Osteoblast (primary cell): ENCODE measurements around the gene DPY30. TPM values are rescaled to one million over a fixed set of nuclear protein-coding genes. Genes with fewer than 3 reads are reported as not detected.
"Not testable (repeated sequence)": the region's sequence is repeated elsewhere in the genome, so short reads cannot be mapped to it uniquely, and the experiment has no call there.

Experiments
- DNase-seq: peaks from one replicate; pipeline ENCODE4 v3.0.0; 2011; ENCODE audit warnings: low spot score, mixed read lengths; ENCODE audit not compliant: insufficient read length; ENCODE audit errors: missing footprints
- H2AFZ ChIP-seq: 2 replicates; pipeline ENCODE4 v1.6.0; 2011; ENCODE audit warnings: mild to moderate bottlenecking, low read length
- H3K27ac ChIP-seq: 2 replicates; pipeline ENCODE4 v1.5.1; 2011; ENCODE audit warnings: mild to moderate bottlenecking, low read depth, low read length, moderate library complexity
- H3K27me3 ChIP-seq: 2 replicates; pipeline ENCODE4 v1.6.0; 2012; ENCODE audit warnings: mild to moderate bottlenecking, control low read depth, inconsistent platforms, low read length, moderate library complexity; ENCODE audit not compliant: insufficient read depth
- H3K36me3 ChIP-seq: 2 replicates; pipeline ENCODE4 v1.5.1; 2011; ENCODE audit warnings: mild to moderate bottlenecking, low read length, control low read depth, moderate library complexity; ENCODE audit not compliant: insufficient read depth
- H3K4me1 ChIP-seq: 2 replicates; pipeline ENCODE4 v1.5.1; 2011; ENCODE audit warnings: mild to moderate bottlenecking, low read length, control low read depth, moderate library complexity; ENCODE audit not compliant: insufficient read depth
- H3K4me2 ChIP-seq: 2 replicates; pipeline ENCODE4 v1.6.0; 2011; ENCODE audit warnings: mild to moderate bottlenecking, low read length; ENCODE audit not compliant: insufficient read depth
- H3K4me3 ChIP-seq: fragments of 200-600 bp; sonication (generic); 3 replicates; pipeline ENCODE4 v1.5.1; 2012; ENCODE audit warnings: mild to moderate bottlenecking, low read length, inconsistent platforms; ENCODE audit not compliant: insufficient read depth
- H3K79me2 ChIP-seq: 2 replicates; pipeline ENCODE4 v1.6.0; 2012; ENCODE audit warnings: mild to moderate bottlenecking, low read length, control low read depth, inconsistent platforms; ENCODE audit not compliant: insufficient read depth
- H3K9me3 ChIP-seq: 2 replicates; pipeline ENCODE4 v1.5.1; 2011; ENCODE audit warnings: low read depth, low read length, control low read depth
- H4K20me1 ChIP-seq: 2 replicates; pipeline ENCODE4 v1.6.0; 2012; ENCODE audit warnings: mild to moderate bottlenecking, low read length, control low read depth; ENCODE audit not compliant: insufficient read depth
- CTCF ChIP-seq: IDR thresholded peaks from 2 replicates; pipeline ENCODE4 v1.5.1; 2011; ENCODE audit warnings: mild to moderate bottlenecking, low read depth, low read length, moderate library complexity; ENCODE audit errors: extremely low read depth
- total RNA-seq: library from RNA; depleted of rRNA; stranded (reverse); fragments of >200 nt; gene quantifications from 2 replicates; pipeline ENCODE4 v1.2.3, GENCODE V29; 2012

Gene DPY30
- total RNA-seq, 1 donor: 30.4 TPM

GRCh38 chr2:32061430-32061829, 21.8 kb upstream of the DPY30 start:
- Histone ChIP-seq H4K20me1 (no peaks in the 10 kb centered on the region), H3K4me1 (peaks cover 11% of the 10 kb centered on the region), H3K79me2 (peaks cover 12% of the 10 kb centered on the region), H3K4me2 (no peak overlapping the region), H3K27ac (no peak overlapping the region), H3K36me3 (no peaks in the 10 kb centered on the region), H3K4me3 (no peak overlapping the region), H2AFZ (no peak overlapping the region), H3K27me3 (no peaks in the 10 kb centered on the region), H3K9me3 (no peaks in the 10 kb centered on the region)
- no peak for TF ChIP-seq CTCF
- DNase-seq: no peak

GRCh38 chr2:32060266-32060665, 20.7 kb upstream of the DPY30 start:
- peaks cover 11% of the 10 kb centered on the region for H3K4me1 ChIP-seq
- H3K4me3 ChIP-seq: no peak overlapping the region
- no peak overlapping the region for H3K4me2 ChIP-seq
- H4K20me1 ChIP-seq: no peaks in the 10 kb centered on the region
- no peak overlapping the region for H2AFZ ChIP-seq
- no peaks in the 10 kb centered on the region for H3K36me3 ChIP-seq
- no peaks in the 10 kb centered on the region for H3K9me3 ChIP-seq
- no peaks in the 10 kb centered on the region for H3K27me3 ChIP-seq
- peaks cover 6% of the 10 kb centered on the region for H3K79me2 ChIP-seq
- no peak for DNase-seq
- H3K27ac ChIP-seq: no peak overlapping the region
- no peak for TF ChIP-seq CTCF

- H3K9me3 ChIP-seq: no peaks in the 10 kb centered on the region
- no peak overlapping the region for H3K4me3 ChIP-seq
- no peaks in the 10 kb centered on the region for H3K36me3 ChIP-seq
- no peak overlapping the region for H3K27ac ChIP-seq
- TF ChIP-seq CTCF: no peak
- peak; percentile 58 for DNase-seq
- H4K20me1 ChIP-seq: no peaks in the 10 kb centered on the region
- H3K4me2 ChIP-seq: no peak overlapping the region
- no peaks in the 10 kb centered on the region for H3K79me2 ChIP-seq
- peaks cover 11% of the 10 kb centered on the region for H3K4me1 ChIP-seq
- no peak overlapping the region for H2AFZ ChIP-seq
- no peaks in the 10 kb centered on the region for H3K27me3 ChIP-seq
These were observed 18.5 kb upstream of the DPY30 start for GRCh38 chr2:32058130-32058529.

GRCh38 chr2:32054583-32054982, 15.0 kb upstream of the DPY30 start:
- not testable (repeated sequence) for DNase-seq, H2AFZ ChIP-seq, H3K27ac ChIP-seq, H3K4me2 ChIP-seq, H3K36me3 ChIP-seq, H3K79me2 ChIP-seq, H3K27me3 ChIP-seq, H4K20me1 ChIP-seq, H3K4me1 ChIP-seq, H3K9me3 ChIP-seq, H3K4me3 ChIP-seq
